HUES48 (cell line): ENCODE data around the gene MAP3K5.

Source experiments
- H3K27ac ChIP-seq: one replicate; pipeline ENCODE4 v1.7.0; 2013; ENCODE audit warnings: low read depth, low read length, inconsistent platforms
- H3K27me3 ChIP-seq: 2 replicates; pipeline ENCODE4 v1.6.1; 2013; ENCODE audit warnings: mild to moderate bottlenecking, low read length; ENCODE audit not compliant: control insufficient read depth, insufficient read depth
- H3K36me3 ChIP-seq: 2 replicates; pipeline ENCODE4 v1.6.1; 2013; ENCODE audit warnings: low read length; ENCODE audit not compliant: control insufficient read depth, insufficient read depth
- H3K4me1 ChIP-seq: 2 replicates; pipeline ENCODE4 v1.6.1; 2013; ENCODE audit warnings: mild to moderate bottlenecking, low read length; ENCODE audit not compliant: control insufficient read depth, insufficient read depth
- H3K4me3 ChIP-seq: 2 replicates; pipeline ENCODE4 v1.5.1; 2013; ENCODE audit warnings: mild to moderate bottlenecking, low read depth, low read length
- H3K9ac ChIP-seq: 2 replicates; pipeline ENCODE4 v1.6.1; 2013; ENCODE audit warnings: mild to moderate bottlenecking, low read depth, low read length, moderate library complexity
- H3K9me3 ChIP-seq: 2 replicates; pipeline ENCODE4 v1.6.1; 2013; ENCODE audit warnings: low read length; ENCODE audit not compliant: control insufficient read depth, insufficient read depth

Gene MAP3K5

DNA sequence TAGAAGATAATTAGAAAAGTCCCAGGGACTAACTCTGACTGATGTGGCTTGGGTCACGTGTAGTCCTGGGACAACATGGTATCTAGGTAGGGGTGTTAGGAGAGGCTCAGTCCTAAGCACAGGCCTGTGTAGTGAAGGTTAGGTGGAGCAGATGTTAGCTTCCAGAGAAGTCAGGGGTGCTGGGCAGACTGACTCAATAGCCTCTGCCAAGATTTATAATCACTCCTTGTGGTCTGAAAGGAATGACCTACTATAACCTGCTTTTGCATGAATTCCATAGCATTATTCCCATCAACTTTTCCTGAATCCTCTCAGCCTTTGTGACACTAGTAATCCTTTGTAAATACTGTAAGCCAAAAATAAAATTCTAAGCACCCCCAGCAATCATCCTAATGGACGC is 19.9 kb upstream of the MAP3K5 start:
- Histone ChIP-seq H3K27ac (no peak overlapping the region), H3K9me3 (no peaks in the 10 kb centered on the region), H3K9ac (no peak overlapping the region), H3K4me3 (no peak overlapping the region), H3K36me3 (no peaks in the 10 kb centered on the region), H3K4me1 (no peaks in the 10 kb centered on the region), H3K27me3 (no peaks in the 10 kb centered on the region)

DNA sequence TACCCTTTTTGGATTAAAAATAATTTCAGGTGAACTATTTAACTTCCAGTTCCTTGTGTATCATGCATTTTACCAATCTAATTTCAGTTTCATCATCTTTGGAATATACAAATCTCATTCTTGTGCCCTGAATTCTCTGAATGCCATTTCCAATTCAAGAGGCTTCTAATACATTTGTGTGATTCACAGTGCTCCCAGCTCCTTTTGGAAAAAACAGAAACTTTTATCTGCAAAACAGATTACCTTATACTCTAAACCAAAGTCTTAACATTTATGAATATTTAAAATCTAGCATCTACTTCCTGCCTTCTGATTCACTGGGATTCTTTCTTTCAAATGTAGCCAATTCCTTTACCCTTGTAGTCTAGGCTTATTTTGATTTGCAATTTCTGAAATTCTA is 19.0 kb upstream of the MAP3K5 start:
- Histone ChIP-seq H3K27me3 (no peaks in the 10 kb centered on the region), H3K9ac (no peak overlapping the region), H3K4me1 (no peaks in the 10 kb centered on the region), H3K27ac (no peak overlapping the region), H3K9me3 (no peaks in the 10 kb centered on the region), H3K36me3 (no peaks in the 10 kb centered on the region), H3K4me3 (no peak overlapping the region)

DNA sequence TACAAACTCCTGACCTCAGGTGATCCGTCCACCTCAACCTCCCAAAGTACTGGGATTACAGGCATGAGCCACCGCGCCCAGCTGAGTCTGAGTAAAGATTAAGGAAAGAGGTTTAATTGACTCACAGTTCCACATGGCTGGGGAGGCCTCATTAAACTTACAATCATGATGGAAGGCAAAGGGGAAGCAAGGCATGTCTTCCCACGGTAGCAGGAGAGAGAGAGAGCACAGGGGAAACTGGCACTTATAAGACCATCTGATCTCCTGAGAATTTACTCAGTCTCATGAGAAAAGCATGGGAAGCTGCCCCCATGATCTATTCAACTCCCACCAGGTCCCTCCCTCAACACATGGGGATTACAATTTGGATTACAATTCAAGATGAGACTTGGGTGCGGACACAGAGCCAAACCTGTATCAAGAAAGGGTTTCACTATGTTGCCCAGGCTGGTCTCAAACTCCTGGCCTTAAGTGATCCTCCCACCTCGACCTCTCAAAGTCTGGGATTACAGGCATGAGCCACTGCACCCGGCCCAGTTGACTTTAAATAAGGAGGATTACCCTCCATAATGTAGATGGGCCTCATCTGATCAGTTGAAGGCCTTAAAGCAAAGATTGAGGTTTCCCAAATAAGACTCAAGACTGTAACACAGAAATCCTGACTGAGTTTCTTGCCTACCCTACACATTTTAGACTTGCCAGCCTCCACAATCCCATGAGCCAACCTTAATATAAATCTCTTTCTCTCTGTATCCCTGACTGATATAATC is 17.0 kb upstream of the MAP3K5 start:
- Histone ChIP-seq H3K9ac (no peak overlapping the region), H3K4me3 (no peak overlapping the region), H3K9me3 (no peaks in the 10 kb centered on the region), H3K27me3 (no peaks in the 10 kb centered on the region), H3K27ac (no peak overlapping the region), H3K4me1 (no peaks in the 10 kb centered on the region), H3K36me3 (no peaks in the 10 kb centered on the region)

DNA sequence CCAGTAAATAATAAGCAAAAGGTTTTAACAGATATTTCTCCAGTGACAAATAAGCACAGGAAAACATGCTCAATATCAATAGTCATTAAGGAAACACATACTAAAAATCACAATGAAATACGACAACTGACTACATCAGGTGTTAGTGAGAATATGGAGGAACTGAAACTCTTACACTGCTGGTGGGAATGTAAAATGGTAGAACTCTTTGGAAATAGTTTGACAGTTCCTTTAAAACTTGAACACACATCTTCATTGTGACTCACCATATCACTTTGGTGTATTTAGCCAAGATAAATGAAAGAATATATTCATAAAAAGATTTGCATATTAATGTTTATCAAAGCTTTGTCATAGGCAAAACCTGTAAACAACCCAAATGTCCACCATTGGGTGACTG is 11.3 kb upstream of the MAP3K5 start:
- Histone ChIP-seq H3K36me3 (no peaks in the 10 kb centered on the region), H3K9ac (no peak overlapping the region), H3K27ac (no peak overlapping the region), H3K9me3 (no peaks in the 10 kb centered on the region), H3K4me1 (no peaks in the 10 kb centered on the region), H3K27me3 (no peaks in the 10 kb centered on the region), H3K4me3 (no peak overlapping the region)

DNA sequence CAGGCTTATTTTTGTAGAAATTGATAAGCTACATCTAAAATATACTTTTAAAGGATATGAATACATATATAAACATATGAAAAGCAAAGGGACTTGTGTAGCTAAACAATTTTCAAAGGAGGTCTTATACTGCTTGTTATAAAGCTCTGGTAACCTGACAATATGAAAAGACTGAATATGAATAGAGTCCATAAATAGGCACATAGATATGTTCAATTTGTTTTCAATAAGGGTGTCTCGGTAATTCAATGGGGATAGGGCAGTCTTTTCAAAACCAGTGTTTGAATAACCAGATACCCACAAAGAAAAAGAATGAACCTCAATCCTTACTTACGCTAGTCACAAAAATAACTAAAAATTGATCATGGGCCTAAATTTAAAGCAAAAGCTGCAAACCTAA is 9.3 kb upstream of the MAP3K5 start:
- Histone ChIP-seq H3K4me1 (no peaks in the 10 kb centered on the region), H3K36me3 (no peaks in the 10 kb centered on the region), H3K27me3 (no peaks in the 10 kb centered on the region), H3K4me3 (no peak overlapping the region), H3K9me3 (no peaks in the 10 kb centered on the region), H3K27ac (no peak overlapping the region), H3K9ac (no peak overlapping the region)

DNA sequence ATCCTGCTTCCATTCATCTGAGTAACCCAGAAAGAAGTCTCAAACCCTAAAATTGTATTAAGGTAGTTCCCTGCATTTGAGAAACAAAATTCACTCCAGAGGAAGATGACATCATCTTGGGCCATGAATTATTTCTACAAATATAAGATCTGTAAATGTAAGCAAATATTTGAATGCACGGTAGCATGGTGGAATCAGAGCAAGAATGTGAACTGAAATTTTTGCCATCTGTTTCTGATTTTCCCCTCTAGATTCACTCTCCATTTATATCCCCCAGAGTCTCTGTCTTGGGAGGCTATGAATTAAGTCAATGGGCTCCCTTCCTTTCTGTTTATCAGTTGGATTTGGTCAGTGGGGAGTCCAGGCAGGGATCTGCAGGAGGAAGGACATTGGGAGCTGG is 5.8 kb upstream of the MAP3K5 start:
- Histone ChIP-seq H3K4me3 (no peak overlapping the region), H3K9me3 (no peaks in the 10 kb centered on the region), H3K36me3 (no peaks in the 10 kb centered on the region), H3K27ac (no peak overlapping the region), H3K27me3 (peaks cover 9% of the 10 kb centered on the region), H3K4me1 (no peaks in the 10 kb centered on the region), H3K9ac (no peak overlapping the region)

DNA sequence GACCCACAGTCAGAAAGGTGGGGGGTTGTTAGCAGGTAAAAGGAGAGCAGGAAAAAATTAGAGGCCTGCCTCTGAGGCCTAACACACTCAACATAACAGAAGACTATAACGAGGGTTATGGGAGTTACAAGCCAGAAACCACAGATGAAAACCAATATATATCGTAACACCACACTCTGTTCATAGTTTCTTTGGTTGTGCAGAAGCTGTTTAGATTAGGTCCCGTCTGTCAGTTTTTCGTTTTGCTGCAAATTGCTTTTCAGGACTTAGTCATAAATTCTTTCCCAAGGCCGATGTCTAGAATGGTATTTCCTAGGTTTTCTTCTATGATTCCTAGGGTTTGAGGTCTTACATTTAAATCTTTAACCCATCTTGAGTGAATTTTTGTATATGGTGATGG is 3.7 kb upstream of the MAP3K5 start:
- H3K4me3 ChIP-seq: no peak overlapping the region
- peaks cover 2% of the 10 kb centered on the region; the same call in 1 of the 2 replicates for H3K4me1 ChIP-seq
- H3K9ac ChIP-seq: no peak overlapping the region
- no peaks in the 10 kb centered on the region for H3K9me3 ChIP-seq
- H3K27ac ChIP-seq: no peak overlapping the region
- no peaks in the 10 kb centered on the region for H3K36me3 ChIP-seq
- peaks cover 29% of the 10 kb centered on the region for H3K27me3 ChIP-seq

DNA sequence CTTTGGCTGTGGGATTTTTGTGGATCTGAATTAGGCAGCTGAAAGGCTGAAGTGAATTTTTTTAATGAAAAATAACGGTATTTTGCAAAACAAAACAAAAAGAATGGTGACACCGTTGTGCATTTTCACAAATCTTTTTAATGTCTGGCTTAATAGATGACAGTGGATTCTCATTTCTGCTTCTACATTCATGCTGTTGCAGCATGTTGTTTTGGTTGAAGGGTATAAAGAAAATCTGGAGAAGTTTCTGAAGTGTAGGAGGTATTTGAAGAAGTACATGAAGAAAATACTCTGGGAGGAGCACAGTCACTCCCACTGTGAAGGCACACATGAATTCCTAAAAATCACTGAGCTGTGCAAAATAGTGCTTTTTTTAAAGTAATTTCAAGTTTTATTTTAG is 3.1 kb upstream of the MAP3K5 start:
- H3K4me3 ChIP-seq: no peak overlapping the region
- H3K27ac ChIP-seq: no peak overlapping the region
- no peak overlapping the region for H3K9ac ChIP-seq
- no peaks in the 10 kb centered on the region for H3K36me3 ChIP-seq
- peaks cover 35% of the 10 kb centered on the region for H3K27me3 ChIP-seq
- no peaks in the 10 kb centered on the region for H3K9me3 ChIP-seq
- H3K4me1 ChIP-seq: peaks cover 4% of the 10 kb centered on the region; the same call in 1 of the 2 replicates

DNA sequence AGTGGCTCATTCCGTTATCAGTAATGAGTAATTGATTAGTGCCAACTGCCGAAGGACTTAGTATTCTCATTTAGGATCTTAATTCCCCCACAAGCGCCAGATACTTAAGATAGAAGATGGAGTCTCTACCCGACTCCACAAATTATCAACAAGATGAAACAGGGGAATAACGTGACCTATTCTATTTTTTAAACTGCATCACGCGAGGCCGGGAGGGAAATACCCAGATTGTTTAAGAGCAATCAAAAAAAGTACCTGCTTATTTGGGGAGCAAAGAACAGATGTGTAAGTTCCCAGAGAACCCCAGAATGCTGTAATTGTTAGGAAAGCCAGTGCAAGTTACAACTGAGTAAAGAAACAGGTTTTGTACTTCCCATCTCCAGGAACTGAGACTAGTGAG is 1.1 kb upstream of the MAP3K5 start:
- Histone ChIP-seq H3K4me3 (peak overlapping the region; percentile 89), H3K9ac (no peak overlapping the region), H3K4me1 (peaks cover 4% of the 10 kb centered on the region; the same call in 1 of the 2 replicates), H3K36me3 (no peaks in the 10 kb centered on the region), H3K27ac (no peak overlapping the region), H3K9me3 (no peaks in the 10 kb centered on the region), H3K27me3 (peaks cover 44% of the 10 kb centered on the region)

DNA sequence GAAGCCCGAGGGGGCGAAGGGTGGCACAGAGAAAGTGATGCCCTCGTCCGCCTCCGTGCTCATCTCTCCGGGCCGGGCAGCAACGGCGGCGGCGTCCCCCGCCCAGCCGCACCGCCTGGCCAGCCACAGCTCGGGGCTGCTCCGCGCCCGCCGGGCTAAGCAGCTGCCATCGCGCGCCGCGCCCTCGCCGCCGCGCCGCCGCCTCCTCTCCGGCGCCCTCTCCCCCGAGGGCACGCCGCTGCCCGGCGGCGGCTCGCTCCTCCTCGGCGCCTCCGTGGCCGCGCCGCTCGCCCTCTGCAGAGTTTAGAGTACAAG is 225 bp downstream of the MAP3K5 start:
- Histone ChIP-seq H3K27me3 (peaks cover 44% of the 10 kb centered on the region), H3K9ac (peak overlapping the region; percentile 29; the same call in 1 of the 2 replicates), H3K9me3 (no peaks in the 10 kb centered on the region), H3K4me1 (peaks cover 4% of the 10 kb centered on the region; the same call in 1 of the 2 replicates), H3K27ac (no peak overlapping the region), H3K36me3 (no peaks in the 10 kb centered on the region), H3K4me3 (peak overlapping the region; percentile 89)

DNA sequence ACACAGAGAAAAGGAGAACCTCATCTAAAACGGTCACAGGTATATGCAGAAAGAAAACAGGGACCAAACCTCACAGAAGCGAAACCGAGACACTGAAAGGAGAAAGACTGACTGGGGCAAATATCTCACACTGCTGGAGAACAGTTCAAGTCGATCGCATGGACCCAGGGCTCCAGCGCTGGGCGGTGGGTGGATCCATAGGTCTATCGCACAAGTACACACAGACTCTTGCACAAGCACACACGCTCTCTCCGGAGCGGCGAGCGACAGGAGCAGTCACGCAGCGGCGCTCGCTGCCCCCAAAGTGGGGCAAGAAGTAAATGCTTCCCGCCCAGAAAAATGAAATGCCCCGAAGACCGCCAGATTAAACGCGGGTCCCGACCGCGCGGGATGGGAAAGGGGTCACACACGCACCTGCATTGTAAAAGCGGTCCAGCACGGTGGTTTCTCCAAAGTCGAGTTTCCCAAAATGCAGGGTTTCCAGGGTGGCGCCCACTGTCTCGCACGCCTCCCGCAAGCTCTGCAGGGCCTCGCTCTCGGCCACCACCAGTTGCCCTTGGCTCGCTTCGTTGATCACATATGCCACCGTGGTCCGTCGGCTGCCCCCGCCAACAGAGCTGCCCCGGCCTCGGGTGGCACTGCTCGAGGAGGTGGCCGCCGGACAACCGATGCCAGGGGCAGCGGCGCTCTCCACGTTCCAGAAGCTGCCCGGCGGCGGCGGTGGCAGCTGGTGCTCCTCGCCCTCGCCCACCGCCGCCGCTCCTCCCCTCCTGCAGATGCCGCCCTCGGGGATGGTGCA is 782 bp downstream of the MAP3K5 start:
- no peak overlapping the region for H3K27ac ChIP-seq
- no peaks in the 10 kb centered on the region for H3K36me3 ChIP-seq
- no peaks in the 10 kb centered on the region for H3K9me3 ChIP-seq
- H3K4me3 ChIP-seq: peak overlapping the region; percentile 89
- peaks cover 4% of the 10 kb centered on the region; the same call in 1 of the 2 replicates for H3K4me1 ChIP-seq
- peaks cover 44% of the 10 kb centered on the region for H3K27me3 ChIP-seq
- no peak overlapping the region for H3K9ac ChIP-seq
